Glomerular endothelial cell (primary cell): ENCODE results near the gene BBS4. TPM values are rescaled to one million over a fixed set of nuclear protein-coding genes. Genes with fewer than 3 reads are reported as not detected.
"Not testable (repeated sequence)": the region's sequence is repeated elsewhere in the genome, so short reads cannot be mapped to it uniquely, and the experiment has no call there.

Experiments
- DNase-seq: peaks from one replicate; pipeline ENCODE4 v3.0.0-alpha.2; 2011; ENCODE audit warnings: low read depth, low spot score; ENCODE audit errors: extremely low read depth
- total RNA-seq: library from RNA; depleted of rRNA; stranded (reverse); fragments of >200 nt; gene quantifications from 2 replicates; pipeline ENCODE4 v1.2.3, GENCODE V29; 2015

BBS4 gene
- 9.7 and 34.9 TPM in 2 replicates for total RNA-seq

- DNase-seq: peak; percentile 39
Observed at GRCh38 chr15:72685925-72686794, at the start of gene BBS4, which contains the start of gene HIGD2B. TSS of gene BBS4 (plus strand) at chr15:72686207. CDS start at chr15:72686228, 21 bp downstream. TSS of gene HIGD2B (minus strand) at chr15:72686182. CDS start at chr15:72676374, 9,808 bp downstream.

- DNase-seq: not testable (repeated sequence)
Observed at GRCh38 chr15:72636519-72637282, 49.3 kb upstream of the BBS4 start.

- not testable (repeated sequence) for DNase-seq
Observed at GRCh38 chr15:72639759-72640483, 46.1 kb upstream of the BBS4 start.

GRCh38 chr15:72642271-72642670, 43.7 kb upstream of the BBS4 start:
- DNase-seq: not testable (repeated sequence)

- not testable (repeated sequence) for DNase-seq
Observed at GRCh38 chr15:72648631-72649253, 37.3 kb upstream of the BBS4 start.

GRCh38 chr15:72654397-72654796, 31.6 kb upstream of the BBS4 start, which contains the start of gene GOLGA6B:
TSS of gene GOLGA6B (plus strand) at chr15:72654697. CDS start at chr15:72654738, 41 bp downstream.
- not testable (repeated sequence) for DNase-seq

- not testable (repeated sequence) for DNase-seq
Observed at GRCh38 chr15:72656014-72656413, 30.0 kb upstream of the BBS4 start.

- not testable (repeated sequence) for DNase-seq
Observed at GRCh38 chr15:72661081-72661480, 24.9 kb upstream of the BBS4 start.

GRCh38 chr15:72663931-72664330, 22.1 kb upstream of the BBS4 start:
- DNase-seq: not testable (repeated sequence)

GRCh38 chr15:72665706-72666105, 20.3 kb upstream of the BBS4 start:
- not testable (repeated sequence) for DNase-seq

GRCh38 chr15:72669803-72670202, 16.2 kb upstream of the BBS4 start:
- DNase-seq: not testable (repeated sequence)

- peak; percentile 25 for DNase-seq
Observed at GRCh38 chr15:72670656-72671352, 15.2 kb upstream of the BBS4 start.

GRCh38 chr15:72671525-72671924, 14.5 kb upstream of the BBS4 start:
- no peak for DNase-seq

GRCh38 chr15:72676838-72677237, 9.2 kb upstream of the BBS4 start:
- DNase-seq: no peak

GRCh38 chr15:72680931-72681330, 5.1 kb upstream of the BBS4 start:
- no peak for DNase-seq

GRCh38 chr15:72682772-72683171, 3.2 kb upstream of the BBS4 start:
- DNase-seq: no peak

- DNase-seq: peak; percentile 3
Observed at GRCh38 chr15:72685301-72685924, 594 bp upstream of the BBS4 start.

GRCh38 chr15:72688697-72689096, 2.7 kb downstream of the BBS4 start:
- DNase-seq: no peak

GRCh38 chr15:72690938-72691337, 4.9 kb downstream of the BBS4 start:
- no peak for DNase-seq
